Activated T-cell treated with anti-CD3 and anti-CD28 coated beads for 24 hours (primary cell): ENCODE results near the gene FOXRED2.

Source experiments
- DNase-seq: peaks from one replicate; pipeline ENCODE4 v3.0.0-alpha.2; 2020; ENCODE audit warnings: low read depth

FOXRED2 gene

GRCh38 chr22:36514766-36515165 lies 7.9 kb upstream of the FOXRED2 start:
- DNase-seq, result no peak

DNA sequence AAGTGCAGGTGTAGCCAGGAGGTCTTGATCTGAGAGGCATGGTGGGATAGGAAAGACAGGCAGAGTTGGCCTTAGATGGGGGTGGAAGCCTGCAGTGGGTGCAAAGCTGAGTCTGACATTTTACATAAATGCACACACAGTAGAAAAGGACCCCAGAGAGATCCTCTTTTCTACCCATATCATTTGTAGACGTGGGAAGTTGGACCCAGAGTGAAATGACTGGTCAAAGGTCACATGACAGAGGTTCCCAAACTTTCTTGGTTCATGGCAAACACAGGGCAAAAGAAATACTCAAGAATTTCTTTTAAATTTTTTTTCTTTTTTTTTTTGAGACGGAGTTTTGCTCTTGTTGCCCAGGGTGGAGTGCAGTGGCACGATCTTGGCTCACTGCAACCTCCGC lies 6.2 kb upstream of the FOXRED2 start:
- no peak for DNase-seq

DNA sequence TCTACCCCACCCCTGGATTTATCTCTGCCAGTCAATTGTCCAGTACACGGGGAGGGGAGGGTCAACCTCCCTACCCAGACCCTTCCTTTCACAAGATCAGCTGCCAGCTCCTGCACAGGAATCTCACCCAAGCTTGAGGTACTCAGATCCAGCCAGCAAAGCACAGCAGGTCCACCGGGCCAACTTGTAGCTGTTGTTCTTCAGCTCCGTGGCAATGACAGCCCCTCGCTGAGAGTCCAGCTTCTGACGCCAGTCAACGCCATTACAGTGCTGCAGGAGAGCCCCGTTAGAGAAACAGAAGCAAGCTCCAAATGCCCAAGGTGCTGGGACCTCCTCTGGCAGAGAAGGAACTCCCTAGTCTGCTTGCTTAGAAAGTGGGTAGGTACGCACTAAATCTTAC lies 5.5 kb upstream of the FOXRED2 start:
- no peak for DNase-seq

DNA sequence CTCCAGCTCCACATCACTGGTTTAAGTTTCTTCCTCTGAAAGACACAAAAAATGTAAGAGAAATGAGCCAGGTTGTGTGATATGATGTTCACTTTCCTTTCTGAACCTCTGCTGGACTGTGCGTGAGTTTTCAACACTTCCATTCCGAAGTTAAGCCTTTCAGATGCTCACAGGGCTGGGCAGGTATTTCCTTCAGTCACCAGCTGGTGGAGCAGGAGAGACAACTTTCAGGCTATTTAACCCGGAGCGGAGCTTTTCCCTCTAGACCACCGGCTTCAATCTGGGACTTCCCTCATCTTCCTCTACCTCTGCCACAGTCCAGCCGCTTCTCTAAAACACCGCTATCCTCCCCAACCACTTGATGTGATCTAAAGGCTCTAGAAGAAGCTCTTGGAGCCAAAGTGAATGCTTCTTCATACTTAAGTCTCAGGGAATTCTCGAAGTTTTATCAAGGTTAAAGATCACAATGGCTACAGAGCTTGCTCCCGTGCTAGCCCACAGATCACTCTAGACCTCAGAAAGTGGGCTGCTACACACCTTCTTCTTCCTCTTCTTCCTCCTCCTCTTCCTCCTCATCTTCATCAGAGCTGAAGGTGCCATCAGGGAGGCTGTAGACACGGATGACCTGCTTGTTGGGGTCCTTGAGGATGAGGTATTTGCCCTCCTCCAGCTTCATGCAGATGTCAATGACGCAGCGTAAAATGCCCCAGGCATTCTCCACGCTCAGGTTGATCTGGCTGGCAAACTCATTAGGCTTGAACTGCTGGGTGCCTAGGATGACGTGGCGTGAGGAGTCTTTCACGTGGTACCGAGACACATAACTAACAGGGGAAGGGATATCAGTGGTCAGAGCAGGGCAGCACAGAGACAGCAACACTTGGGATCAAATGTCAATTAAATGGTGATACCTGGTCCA lies 4.4 kb upstream of the FOXRED2 start:
- DNase-seq, result peak; percentile 25

DNA sequence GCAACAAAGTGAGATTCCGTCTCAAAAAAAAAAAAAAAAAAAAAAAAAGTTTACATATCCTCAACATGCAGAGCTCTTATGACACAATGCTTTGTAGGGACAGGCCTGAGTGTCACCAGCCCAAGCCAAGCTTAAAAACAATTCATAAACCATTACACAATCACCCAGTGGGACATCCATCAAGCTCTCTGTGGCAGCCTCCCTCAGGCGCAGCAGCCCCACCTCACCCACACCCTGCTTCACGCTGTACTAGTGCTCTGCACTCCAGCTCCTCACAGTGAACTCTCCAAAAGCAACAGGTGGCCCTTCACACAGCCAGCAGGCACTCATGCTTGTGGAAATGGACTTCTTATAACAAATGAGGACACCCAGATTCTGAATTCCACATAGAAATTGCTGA lies 3.5 kb upstream of the FOXRED2 start:
- no peak for DNase-seq

DNA sequence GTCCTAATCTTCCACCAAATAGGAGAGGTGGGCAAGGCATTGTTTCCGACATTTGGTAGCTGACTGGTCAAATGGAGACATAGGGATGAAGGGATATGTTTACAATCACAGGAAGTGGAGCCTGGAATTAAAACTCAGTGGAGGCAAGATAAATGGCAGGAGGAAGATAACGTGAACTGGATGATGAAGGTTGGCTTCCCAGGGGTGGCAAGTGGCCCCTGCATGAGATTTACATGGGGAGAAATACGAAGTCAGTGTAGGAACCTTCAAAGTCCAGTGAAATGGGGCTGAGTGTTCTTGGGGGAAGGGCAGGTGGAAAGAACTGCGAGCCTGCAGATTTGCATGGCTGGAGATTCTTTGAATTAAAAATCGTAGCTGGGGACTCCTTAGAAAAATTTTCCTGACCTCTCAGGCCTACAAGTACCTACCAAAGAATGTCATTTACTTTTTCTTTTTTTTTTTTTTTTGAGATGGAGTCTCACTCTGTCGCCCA lies 724 bp upstream of the FOXRED2 start:
- no peak for DNase-seq

DNA sequence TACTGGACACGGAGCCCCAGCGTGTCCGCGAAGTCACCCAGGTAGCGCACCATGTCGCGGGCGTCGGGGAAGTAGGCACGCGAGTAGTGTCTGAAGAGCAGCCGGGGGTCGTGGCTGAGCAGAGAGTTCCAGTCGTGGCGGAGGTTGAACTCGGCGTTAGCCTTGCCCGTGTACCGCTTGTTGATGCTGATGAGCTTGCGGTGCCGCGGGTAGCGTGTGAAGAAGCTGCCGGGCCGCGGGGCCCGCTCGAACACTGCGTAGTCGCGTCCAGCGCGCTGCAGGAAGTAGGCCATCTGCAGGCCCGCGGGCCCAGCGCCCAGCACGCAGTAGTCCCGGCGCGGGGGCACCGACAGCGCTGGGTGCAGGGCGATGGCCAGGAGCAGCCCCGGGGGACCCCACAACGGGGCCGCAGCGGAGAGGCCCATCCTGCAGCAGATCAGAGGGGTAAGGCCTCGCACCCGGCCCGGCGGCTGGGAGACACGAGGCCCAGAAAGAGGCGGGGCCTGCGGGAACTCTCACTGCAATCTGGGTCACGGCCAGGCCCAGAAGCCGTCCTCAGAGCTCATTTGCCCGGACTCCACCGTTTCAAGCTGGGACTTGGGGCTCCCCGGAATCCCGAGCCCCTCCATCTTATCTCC lies 723 bp downstream of the FOXRED2 start:
- DNase-seq, result no peak

DNA sequence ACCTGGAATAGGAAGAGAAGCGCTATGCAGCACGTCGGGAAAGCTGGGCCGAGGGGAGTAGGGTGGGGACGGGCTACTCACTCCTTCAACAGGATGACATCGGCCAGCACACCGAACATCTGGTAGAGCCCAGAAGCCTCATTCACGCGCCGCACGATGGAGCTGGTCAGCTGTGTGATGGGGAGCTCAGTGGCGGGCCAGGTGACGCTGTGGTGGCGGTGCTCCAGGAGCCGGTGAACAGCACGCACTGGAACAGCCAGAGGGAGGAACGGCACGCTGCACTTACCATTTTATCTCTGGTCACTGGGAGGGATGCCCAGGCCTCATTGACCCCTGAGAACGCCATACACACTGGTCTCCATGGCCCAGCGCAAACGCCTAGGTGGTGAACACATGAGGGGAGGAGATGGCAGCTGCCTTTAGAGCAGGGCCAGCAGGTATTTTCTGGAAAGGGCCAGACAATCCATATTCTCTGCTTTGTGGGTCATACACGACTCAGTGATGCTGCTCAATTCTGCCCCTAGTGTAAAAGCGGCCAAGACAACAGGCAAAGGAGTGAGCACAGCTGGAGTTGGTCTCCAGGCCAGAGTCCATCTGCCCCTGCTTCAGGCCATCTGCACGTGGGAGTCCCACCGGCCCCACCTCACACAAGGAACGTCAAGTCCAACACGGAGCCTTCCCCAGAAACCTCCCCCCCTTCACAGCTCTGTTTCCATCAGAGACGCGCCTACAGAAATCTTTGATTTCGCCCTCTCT lies 8.8 kb downstream of the FOXRED2 start:
- no peak for DNase-seq

DNA sequence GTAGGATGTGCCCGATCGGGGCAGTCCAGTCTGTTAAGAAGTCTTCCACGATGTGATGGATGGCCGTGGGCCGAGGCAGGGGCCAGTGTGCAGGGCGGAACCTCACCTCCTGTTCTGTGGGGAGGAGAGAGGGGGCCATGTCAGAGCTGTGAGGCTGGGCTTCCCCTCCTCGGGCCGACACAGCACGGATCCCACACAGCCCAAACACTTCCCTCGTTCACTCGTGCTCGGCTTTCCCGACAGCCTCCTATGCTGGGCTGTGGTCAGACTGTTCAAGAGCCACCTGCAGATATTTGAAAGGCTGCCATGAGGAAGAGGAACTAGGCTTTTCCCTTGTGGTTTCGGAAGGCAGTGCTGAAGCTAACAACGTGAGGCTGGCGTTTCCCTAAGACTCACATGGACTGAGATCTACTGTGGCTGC lies 13.1 kb downstream of the FOXRED2 start:
- DNase-seq, result no peak

DNA sequence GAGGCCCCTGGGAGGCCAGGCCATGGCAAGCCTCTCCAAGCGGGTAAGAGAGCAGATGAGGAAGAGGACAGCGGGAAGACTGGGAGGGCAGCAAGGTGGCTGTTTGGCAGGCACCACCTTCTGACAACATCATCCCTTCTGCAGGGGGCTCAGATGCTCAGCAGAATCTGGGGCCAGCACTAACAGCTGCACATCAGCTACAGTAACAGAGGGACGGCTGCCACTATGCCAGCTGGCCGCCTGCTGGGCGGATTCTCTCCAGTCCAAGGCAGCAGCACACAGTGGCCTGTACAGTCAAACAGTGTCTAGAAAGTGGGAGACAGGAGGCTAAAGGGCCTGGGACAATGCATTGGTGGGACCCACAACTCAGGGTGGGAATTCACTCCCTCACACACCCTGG lies 14.7 kb downstream of the FOXRED2 start:
- DNase-seq, result no peak

DNA sequence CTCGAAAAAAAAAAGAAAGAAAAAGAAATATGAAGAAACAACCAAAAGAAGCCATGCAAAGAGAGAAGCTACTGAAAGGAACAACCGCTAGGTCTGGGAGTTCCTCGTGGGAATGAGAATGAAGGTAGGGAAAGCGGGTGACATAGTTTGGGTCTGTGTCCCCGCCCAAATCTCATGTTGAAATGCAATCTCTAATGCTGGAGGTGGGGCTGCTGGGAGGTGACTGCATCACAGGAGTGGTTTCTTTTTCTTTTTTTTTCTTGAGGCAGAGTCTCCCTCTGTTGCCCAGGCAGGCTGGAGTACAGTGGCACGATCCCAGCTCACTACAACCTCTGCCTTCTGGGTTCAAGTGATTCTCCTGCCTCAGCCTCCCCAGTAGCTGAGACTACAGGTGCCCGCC lies 15.7 kb downstream of the FOXRED2 start:
- DNase-seq, result no peak

DNA sequence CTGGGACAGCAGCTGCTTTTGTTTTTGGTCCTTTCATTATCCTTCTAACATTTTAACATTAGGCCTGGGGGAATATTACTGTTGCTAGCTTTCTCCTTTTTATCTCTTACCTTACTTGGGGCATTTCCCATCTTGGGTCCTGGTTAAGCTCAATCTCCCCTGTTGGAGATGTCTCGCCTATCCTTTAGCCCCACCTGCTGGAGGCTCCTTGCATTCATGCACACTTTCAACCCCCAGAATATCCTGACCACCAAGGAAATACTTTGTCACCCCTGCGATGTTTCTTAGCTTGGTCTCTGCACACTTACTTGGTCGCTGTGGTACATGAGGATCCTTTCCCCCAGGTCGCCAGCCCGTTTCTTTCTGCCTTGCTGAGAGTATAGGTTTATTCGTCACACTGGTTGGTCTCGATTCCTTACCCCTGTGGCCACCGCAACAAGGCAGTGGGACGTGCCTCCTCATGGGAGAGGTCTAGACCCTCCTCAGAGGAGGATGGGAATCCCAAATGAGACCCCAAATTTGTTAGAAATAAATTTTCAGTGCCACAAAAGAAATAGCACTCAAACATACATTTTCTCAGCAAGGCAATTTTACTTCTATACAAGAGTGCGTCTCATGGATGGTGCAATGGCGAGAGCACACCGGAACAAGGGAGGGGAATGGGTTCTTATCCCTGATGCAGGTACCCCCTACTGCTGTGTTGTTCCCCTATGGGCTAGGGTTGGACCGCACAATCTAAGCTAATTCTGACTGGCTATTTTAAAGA lies 20.0 kb downstream of the FOXRED2 start:
- peak; percentile 59 for DNase-seq

GRCh38 chr22:36481393-36482168 lies 25.3 kb downstream of the FOXRED2 start, which contains the start of gene TXN2:
TXN2 (minus strand) TSS chr22:36481640; CDS start chr22:36480837, 803 bp downstream.
- peak; percentile 90 for DNase-seq

GRCh38 chr22:36480941-36481392 lies 25.9 kb downstream of the FOXRED2 start:
- no peak for DNase-seq

- no peak for DNase-seq
These were observed 27.9 kb downstream of the FOXRED2 start for GRCh38 chr22:36478966-36479365.

- no peak for DNase-seq
These were observed 31.5 kb downstream of the FOXRED2 start for GRCh38 chr22:36475341-36475740.

DNA sequence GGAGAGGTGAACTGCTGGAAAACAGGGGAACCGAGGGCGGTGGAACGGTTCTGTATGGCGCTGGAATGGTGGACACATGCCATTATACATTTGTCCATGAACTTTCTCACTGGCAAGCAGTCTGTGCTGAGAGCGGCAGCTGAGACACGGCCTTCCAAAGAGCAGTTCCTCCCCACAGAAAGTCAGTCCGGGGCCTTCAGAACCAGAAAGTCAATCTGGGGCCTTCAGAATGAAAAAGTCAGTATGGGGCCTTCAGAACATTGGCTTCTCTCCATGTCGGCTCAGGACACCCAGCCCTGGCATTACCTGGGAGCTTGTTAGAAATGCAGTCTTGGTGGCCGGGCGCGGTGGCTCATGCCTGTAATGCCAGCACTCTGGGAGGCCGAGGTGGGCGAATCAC lies 34.2 kb downstream of the FOXRED2 start:
- DNase-seq, result no peak

DNA sequence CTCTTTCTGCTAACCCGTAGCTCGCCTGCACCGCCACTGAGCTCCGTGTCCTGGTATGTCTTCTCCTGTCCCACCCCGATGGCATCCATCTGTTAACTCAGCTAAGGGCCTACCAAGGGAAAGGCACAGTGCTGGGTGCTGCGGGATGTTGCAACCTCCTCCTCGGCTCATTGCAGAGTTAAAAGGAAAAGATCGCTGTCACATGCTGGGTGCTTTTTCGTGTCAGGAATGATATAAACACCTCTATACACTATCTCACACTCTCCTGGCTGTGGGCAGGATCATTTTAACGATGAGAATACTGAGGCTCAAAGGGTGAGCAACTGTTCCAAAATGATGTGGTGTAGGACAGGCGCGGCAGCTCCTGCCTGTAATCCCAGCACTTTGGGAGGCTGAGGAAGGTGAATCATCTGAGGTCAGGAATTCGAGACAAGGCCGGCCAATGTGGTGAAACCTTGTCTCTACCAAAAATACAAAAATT lies 35.5 kb downstream of the FOXRED2 start:
- DNase-seq, result no peak

GRCh38 chr22:36470994-36471331 lies 35.9 kb downstream of the FOXRED2 start:
- no peak for DNase-seq

DNA sequence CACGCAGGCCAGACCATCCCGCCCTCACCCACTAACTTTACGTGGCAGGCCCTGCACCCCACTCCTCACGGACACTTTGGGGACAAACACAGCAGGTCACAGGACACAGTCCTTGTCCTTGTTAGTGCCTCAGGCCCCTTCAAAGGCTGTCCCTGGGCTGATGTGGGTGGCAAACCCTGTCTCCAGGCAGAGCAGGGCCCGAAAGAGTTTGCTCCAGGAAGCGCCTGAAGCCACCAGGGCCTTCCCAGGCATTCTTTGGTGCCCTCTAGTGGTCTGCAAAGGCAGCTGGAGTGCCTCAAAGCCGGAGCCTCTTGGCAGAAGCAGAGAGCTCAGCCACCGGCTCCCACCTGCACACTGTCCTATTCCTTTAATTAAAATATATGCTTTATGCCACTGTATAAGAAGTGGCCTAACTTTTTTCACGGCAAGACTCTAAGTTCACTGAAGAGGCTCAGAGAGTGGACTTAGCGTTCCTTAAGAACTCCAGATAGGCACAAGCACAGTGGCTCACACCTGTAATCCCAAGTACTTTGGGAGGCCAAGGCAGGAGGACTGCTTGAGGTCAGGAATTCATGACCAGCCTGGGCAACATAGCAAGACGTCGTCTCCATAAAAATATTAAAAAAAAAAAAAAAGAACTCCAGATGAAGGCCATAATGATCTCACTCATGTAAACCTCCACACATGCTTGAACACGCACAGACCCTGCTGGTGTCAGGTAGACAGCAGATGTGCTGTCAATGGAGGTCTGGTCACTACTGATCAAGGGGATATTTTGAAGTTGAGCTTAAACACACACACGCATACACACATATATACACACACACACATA lies 36.5 kb downstream of the FOXRED2 start:
- DNase-seq, result peak; percentile 73
